Glutamatergic neuron (in vitro differentiated cells): Measurements from ENCODE around the gene RARS1. TPM values are rescaled to one million over a fixed set of nuclear protein-coding genes. Genes with fewer than 3 reads are reported as not detected.

Source experiments
- DNase-seq: peaks from one replicate; pipeline ENCODE4 v3.0.0; 2022
- H3K27ac Mint-ChIP-seq: one replicate; pipeline ENCODE4 v1.8.0; 2020; ENCODE audit warnings: mild to moderate bottlenecking, mixed read lengths, inconsistent platforms; ENCODE audit not compliant: unreplicated experiment
- H3K27me3 Mint-ChIP-seq: one replicate; pipeline ENCODE4 v1.8.0; 2020; ENCODE audit warnings: mild to moderate bottlenecking, moderate library complexity, mixed read lengths, inconsistent platforms; ENCODE audit not compliant: unreplicated experiment
- H3K36me3 Mint-ChIP-seq: one replicate; pipeline ENCODE4 v1.8.0; 2020; ENCODE audit warnings: mild to moderate bottlenecking, mixed read lengths, inconsistent platforms; ENCODE audit not compliant: unreplicated experiment
- H3K4me1 Mint-ChIP-seq: one replicate; pipeline ENCODE4 v1.8.0; 2020; ENCODE audit warnings: mild to moderate bottlenecking, low read depth, mixed read lengths, inconsistent platforms; ENCODE audit not compliant: unreplicated experiment
- H3K4me3 Mint-ChIP-seq: one replicate; pipeline ENCODE4 v1.8.0; 2020; ENCODE audit warnings: mild to moderate bottlenecking, mixed read lengths, inconsistent platforms; ENCODE audit not compliant: unreplicated experiment
- H3K9me3 Mint-ChIP-seq: one replicate; pipeline ENCODE4 v1.8.0; 2020; ENCODE audit warnings: mild to moderate bottlenecking, moderate library complexity, mixed read lengths, inconsistent platforms; ENCODE audit not compliant: unreplicated experiment
- CTCF ChIP-seq: fragments of 200-600 bp; sonication (generic); IDR thresholded peaks from one replicate; pipeline ENCODE4 v1.5.0; 2021; ENCODE audit not compliant: partially characterized antibody, unreplicated experiment
- total RNA-seq: library from RNA; stranded (reverse); fragmentation: NEBNext Ultra II Directional; extraction: Animal tissue kit (Norgen Biotek cat#: 25700); gene quantifications from one replicate; pipeline ENCODE4 v1.2.1, GENCODE V29; 2021; ENCODE audit not compliant: unreplicated experiment

Gene RARS1
- total RNA-seq, 1 donor from 2014 or later = 65.2 TPM

- H3K4me3 Mint-ChIP-seq = no peak overlapping the region
- peaks cover 2% of the 10 kb centered on the region for H3K9me3 Mint-ChIP-seq
- DNase-seq = peak; percentile 27
- no peak overlapping the region for H3K27ac Mint-ChIP-seq
- peaks cover 12% of the 10 kb centered on the region for H3K4me1 Mint-ChIP-seq
- peaks cover 4% of the 10 kb centered on the region for H3K36me3 Mint-ChIP-seq
- no peak for TF ChIP-seq CTCF
- H3K27me3 Mint-ChIP-seq = peaks cover 2% of the 10 kb centered on the region
These were observed 18.4 kb upstream of the RARS1 start for GRCh38 chr5:168467755-168468330.

- Mint-ChIP-seq H3K27ac (no peak overlapping the region), H3K36me3 (peaks cover 4% of the 10 kb centered on the region), H3K27me3 (peaks cover 2% of the 10 kb centered on the region), H3K9me3 (peaks cover 2% of the 10 kb centered on the region), H3K4me3 (no peak overlapping the region), H3K4me1 (peaks cover 12% of the 10 kb centered on the region)
- TF ChIP-seq CTCF = no peak
- DNase-seq = no peak
These were observed 17.4 kb upstream of the RARS1 start for GRCh38 chr5:168468836-168469235.

- peaks cover 4% of the 10 kb centered on the region for H3K36me3 Mint-ChIP-seq
- H3K4me1 Mint-ChIP-seq = peaks cover 16% of the 10 kb centered on the region
- H3K27me3 Mint-ChIP-seq = no peaks in the 10 kb centered on the region
- peaks cover 2% of the 10 kb centered on the region for H3K9me3 Mint-ChIP-seq
- no peak for DNase-seq
- no peak for TF ChIP-seq CTCF
- no peak overlapping the region for H3K27ac Mint-ChIP-seq
- no peak overlapping the region for H3K4me3 Mint-ChIP-seq
These were observed 16.5 kb upstream of the RARS1 start for GRCh38 chr5:168469816-168470215.

GRCh38 chr5:168471785-168472184, 14.5 kb upstream of the RARS1 start:
- TF ChIP-seq CTCF = no peak
- H3K4me1 Mint-ChIP-seq = peaks cover 16% of the 10 kb centered on the region
- no peak overlapping the region for H3K27ac Mint-ChIP-seq
- no peak overlapping the region for H3K4me3 Mint-ChIP-seq
- H3K9me3 Mint-ChIP-seq = peaks cover 2% of the 10 kb centered on the region
- no peaks in the 10 kb centered on the region for H3K27me3 Mint-ChIP-seq
- no peak for DNase-seq
- H3K36me3 Mint-ChIP-seq = peaks cover 4% of the 10 kb centered on the region

GRCh38 chr5:168472329-168472728, 13.9 kb upstream of the RARS1 start:
- no peak for TF ChIP-seq CTCF
- peaks cover 16% of the 10 kb centered on the region for H3K4me1 Mint-ChIP-seq
- H3K36me3 Mint-ChIP-seq = peaks cover 4% of the 10 kb centered on the region
- peaks cover 2% of the 10 kb centered on the region for H3K9me3 Mint-ChIP-seq
- DNase-seq = no peak
- H3K27me3 Mint-ChIP-seq = no peaks in the 10 kb centered on the region
- no peak overlapping the region for H3K4me3 Mint-ChIP-seq
- no peak overlapping the region for H3K27ac Mint-ChIP-seq
